ENCODE results near the gene KCNC1.

KCNC1 gene

GRCh38 chr11:17798253-17798652 is 63.7 kb downstream of the KCNC1 start:
- Histone ChIP-seq H3K4me1 (ENCODE audit: low read length) (no peaks in the 10 kb centered on the region), H3K36me3 (replicated peaks; ENCODE audit: low read depth, low read length) (no peaks in the 10 kb centered on the region), H2AFZ (ENCODE audit: low read depth, low read length) (no peak overlapping the region), H3K79me2 (ENCODE audit: low read length) (no peaks in the 10 kb centered on the region), H3K4me2 (ENCODE audit: low read length) (no peak overlapping the region), H4K20me1 (ENCODE audit: insufficient read depth, low read length) (no peaks in the 10 kb centered on the region), H3K9ac (ENCODE audit: low read length) (no peak overlapping the region), H3K9me3 (ENCODE audit: insufficient read depth, low read length) (no peaks in the 10 kb centered on the region), H3K27ac (ENCODE audit: low read length) (no peak overlapping the region), H3K4me3 (ENCODE audit: low read length) (no peak overlapping the region), H3K27me3 (ENCODE audit: low read depth, low read length) (no peaks in the 10 kb centered on the region)
- TF ChIP-seq EZH2phosphoT487 (IDR thresholded peaks at IDR 0.05; ENCODE audit: low read depth) (no peak), CTCF (IDR thresholded peaks at IDR 0.05; ENCODE audit: low read depth, low read length) (no peak)

- Histone ChIP-seq H3K27ac (ENCODE audit: low read length) (no peak overlapping the region), H3K79me2 (ENCODE audit: low read length) (no peaks in the 10 kb centered on the region), H4K20me1 (ENCODE audit: insufficient read depth, low read length) (no peaks in the 10 kb centered on the region), H3K4me1 (ENCODE audit: low read length) (no peaks in the 10 kb centered on the region), H2AFZ (ENCODE audit: low read depth, low read length) (no peak overlapping the region), H3K36me3 (replicated peaks; ENCODE audit: low read depth, low read length) (no peaks in the 10 kb centered on the region), H3K27me3 (ENCODE audit: low read depth, low read length) (no peaks in the 10 kb centered on the region), H3K9me3 (ENCODE audit: insufficient read depth, low read length) (no peaks in the 10 kb centered on the region), H3K4me2 (ENCODE audit: low read length) (no peak overlapping the region), H3K9ac (ENCODE audit: low read length) (no peak overlapping the region), H3K4me3 (ENCODE audit: low read length) (no peak overlapping the region)
- TF ChIP-seq CTCF (IDR thresholded peaks at IDR 0.05; ENCODE audit: low read depth, low read length) (no peak), EZH2phosphoT487 (IDR thresholded peaks at IDR 0.05; ENCODE audit: low read depth) (no peak)
Observed at GRCh38 chr11:17798716-17799115, 64.1 kb downstream of the KCNC1 start.

GRCh38 chr11:17799147-17799546 is 64.6 kb downstream of the KCNC1 start:
- Histone ChIP-seq H3K27me3 (ENCODE audit: low read depth, low read length) (no peaks in the 10 kb centered on the region), H3K4me1 (ENCODE audit: low read length) (no peaks in the 10 kb centered on the region), H3K4me3 (ENCODE audit: low read length) (no peak overlapping the region), H3K79me2 (ENCODE audit: low read length) (no peaks in the 10 kb centered on the region), H4K20me1 (ENCODE audit: insufficient read depth, low read length) (no peaks in the 10 kb centered on the region), H3K9ac (ENCODE audit: low read length) (no peak overlapping the region), H3K4me2 (ENCODE audit: low read length) (no peak overlapping the region), H2AFZ (ENCODE audit: low read depth, low read length) (no peak overlapping the region), H3K36me3 (replicated peaks; ENCODE audit: low read depth, low read length) (no peaks in the 10 kb centered on the region), H3K9me3 (ENCODE audit: insufficient read depth, low read length) (no peaks in the 10 kb centered on the region), H3K27ac (ENCODE audit: low read length) (no peak overlapping the region)
- TF ChIP-seq EZH2phosphoT487 (IDR thresholded peaks at IDR 0.05; ENCODE audit: low read depth) (no peak), CTCF (IDR thresholded peaks at IDR 0.05; ENCODE audit: low read depth, low read length) (no peak)

- no peaks in the 10 kb centered on the region for H3K4me1 ChIP-seq (ENCODE audit: low read length)
- H3K4me2 ChIP-seq (ENCODE audit: low read length): no peak overlapping the region
- TF ChIP-seq EZH2phosphoT487 (IDR thresholded peaks at IDR 0.05; ENCODE audit: low read depth) (no peak), CTCF (IDR thresholded peaks at IDR 0.05; ENCODE audit: low read depth, low read length) (no peak)
Observed at GRCh38 chr11:17801166-17801565, 66.6 kb downstream of the KCNC1 start.

More at GRCh38 chr11:17801166-17801565, 66.6 kb downstream of the KCNC1 start:
- no peaks in the 10 kb centered on the region for H4K20me1 ChIP-seq (ENCODE audit: insufficient read depth, low read length)
- no peaks in the 10 kb centered on the region for H3K36me3 ChIP-seq (replicated peaks; ENCODE audit: low read depth, low read length)
- no peaks in the 10 kb centered on the region for H3K79me2 ChIP-seq (ENCODE audit: low read length)
- no peak overlapping the region for H2AFZ ChIP-seq (ENCODE audit: low read depth, low read length)
- no peaks in the 10 kb centered on the region for H3K9me3 ChIP-seq (ENCODE audit: insufficient read depth, low read length)
- H3K9ac ChIP-seq (ENCODE audit: low read length): no peak overlapping the region
- no peak overlapping the region for H3K4me3 ChIP-seq (ENCODE audit: low read length)
- H3K27me3 ChIP-seq (ENCODE audit: low read depth, low read length): no peaks in the 10 kb centered on the region
- H3K27ac ChIP-seq (ENCODE audit: low read length): no peak overlapping the region
